HTR-8/SVneo (cell line): ENCODE results near the gene TBCE.
"Not testable (repeated sequence)": the region's sequence is repeated elsewhere in the genome, so short reads cannot be mapped to it uniquely, and the experiment has no call there.

Experiments
- DNase-seq: peaks from one replicate; pipeline ENCODE4 v3.0.0; 2011; ENCODE audit warnings: low spot score, mixed read lengths; ENCODE audit not compliant: insufficient read length
- FAIRE-seq: peaks from 2 replicates; lab custom pipeline; 2011; peaks lifted over from hg19 to GRCh38; lab: Jason Lieb, UNC

Gene TBCE

DNA sequence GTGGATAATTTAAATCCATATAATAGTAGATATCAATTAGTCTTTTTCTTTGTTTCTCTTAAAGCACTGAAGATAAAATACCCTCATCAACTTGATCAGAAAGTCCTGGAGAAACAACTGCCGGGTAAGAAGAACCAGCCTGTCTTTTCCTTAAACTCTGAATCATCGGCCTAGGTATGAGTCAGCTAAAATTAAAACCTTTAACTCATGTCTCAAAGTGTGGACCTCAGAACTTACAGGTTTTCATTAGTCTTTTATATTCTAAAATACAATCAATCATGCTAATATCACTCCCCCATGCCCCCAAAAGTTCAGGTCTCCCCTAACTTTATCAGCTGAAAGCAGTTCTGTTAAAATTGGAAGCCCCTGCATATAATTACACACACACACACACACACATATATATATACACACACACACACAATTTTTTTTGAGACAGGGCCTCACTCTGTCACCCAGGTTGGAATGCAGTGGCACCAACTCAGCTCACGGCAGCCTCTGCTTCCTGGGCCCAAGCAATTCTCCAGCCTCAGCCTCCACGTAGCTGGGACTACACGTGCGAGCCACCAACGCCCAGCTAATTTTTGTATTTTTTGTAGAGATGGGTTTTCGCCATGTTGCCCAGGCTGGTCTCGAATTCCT, 75.7 kb downstream of the TBCE start:
- FAIRE-seq: no peak

DNA sequence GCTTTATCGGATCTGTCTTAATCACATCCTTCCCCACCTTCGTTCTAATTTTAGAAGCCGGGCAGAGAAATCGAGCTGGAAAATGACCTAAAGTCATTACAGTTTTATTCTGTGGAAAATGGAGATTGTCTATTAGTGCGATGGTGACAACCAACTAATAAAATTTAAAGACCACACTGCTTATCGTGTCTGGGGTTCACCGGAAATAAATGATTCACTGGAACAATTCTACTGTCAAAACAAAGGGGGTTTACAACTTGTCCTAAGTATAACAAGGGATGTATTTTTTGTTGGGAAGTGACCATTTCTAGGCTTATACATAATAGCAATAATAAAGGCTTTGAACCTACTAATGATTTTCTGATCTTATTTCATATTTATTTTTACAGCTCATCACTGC, 81.4 kb downstream of the TBCE start:
- FAIRE-seq (no peak), DNase-seq (no peak)

More for the DNA sequence above, 75.7 kb downstream of the TBCE start:
- DNase-seq: peak; percentile 29

DNA sequence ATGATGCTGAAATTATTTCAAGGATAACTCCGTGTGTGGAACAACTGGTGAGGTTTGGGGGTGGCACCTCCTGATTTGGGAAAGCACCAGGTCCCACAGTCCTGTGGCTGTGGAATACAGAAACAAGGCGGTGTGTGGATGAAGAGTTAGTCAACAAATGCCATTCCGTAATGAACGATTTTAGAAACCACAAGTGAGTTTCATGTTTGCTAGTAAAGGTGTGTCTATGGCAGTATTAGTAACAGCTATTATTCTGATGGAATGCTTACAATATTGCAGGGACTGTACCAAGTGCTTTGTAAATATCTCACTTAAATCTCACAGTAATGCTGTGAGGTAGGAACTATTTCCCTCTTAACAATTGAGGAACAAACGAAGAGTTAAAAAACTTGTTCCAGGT, 83.2 kb downstream of the TBCE start:
- FAIRE-seq: no peak
- DNase-seq: no peak

DNA sequence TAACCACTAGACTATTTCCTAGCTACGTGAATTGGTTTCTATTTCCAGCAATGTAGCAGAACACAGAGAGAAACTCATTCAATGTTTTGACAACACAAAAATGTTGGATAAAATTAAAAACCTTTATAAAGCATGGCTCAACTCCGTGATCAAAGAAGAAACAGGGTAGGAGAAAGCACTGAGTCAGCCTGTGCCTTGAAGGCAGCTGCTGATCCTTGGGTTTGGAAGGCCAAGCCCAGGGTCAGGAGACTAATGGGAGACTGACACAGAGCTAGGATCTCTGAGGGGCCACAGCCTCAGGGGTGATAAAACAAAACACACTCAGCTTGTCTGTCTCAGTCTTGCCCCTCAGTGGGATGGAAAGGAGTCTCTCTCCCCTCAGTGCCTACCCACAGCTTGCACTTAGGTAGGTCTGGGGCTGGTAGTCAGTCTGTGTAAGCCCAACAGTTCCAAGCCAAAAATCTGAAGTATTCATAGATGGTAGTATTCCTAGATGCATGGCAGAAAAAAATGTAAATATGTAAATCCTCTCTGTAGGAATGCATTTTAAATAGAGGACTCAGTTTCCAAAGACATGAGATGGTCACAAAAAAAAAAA, 83.8 kb downstream of the TBCE start:
- DNase-seq (no peak), FAIRE-seq (no peak)

DNA sequence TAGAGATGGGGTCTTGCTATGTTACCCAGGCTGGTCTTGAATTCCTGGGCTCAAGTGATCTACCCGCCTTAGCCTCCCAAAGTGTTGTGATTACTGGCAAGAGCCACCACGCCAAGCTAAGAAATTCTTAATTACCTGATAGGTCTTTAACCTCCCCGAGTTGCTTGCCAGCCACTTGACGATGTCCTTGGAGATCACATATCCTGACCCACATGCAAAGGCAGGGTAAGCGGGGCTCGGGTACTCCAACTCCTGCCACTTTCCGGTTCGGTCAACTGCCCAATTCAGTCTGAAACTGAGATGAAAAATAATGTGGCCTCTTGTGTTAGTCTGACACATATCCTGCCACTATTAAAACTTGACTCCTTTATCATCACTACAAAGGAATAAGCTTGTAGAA, 86.8 kb downstream of the TBCE start:
- FAIRE-seq (no peak), DNase-seq (no peak)

DNA sequence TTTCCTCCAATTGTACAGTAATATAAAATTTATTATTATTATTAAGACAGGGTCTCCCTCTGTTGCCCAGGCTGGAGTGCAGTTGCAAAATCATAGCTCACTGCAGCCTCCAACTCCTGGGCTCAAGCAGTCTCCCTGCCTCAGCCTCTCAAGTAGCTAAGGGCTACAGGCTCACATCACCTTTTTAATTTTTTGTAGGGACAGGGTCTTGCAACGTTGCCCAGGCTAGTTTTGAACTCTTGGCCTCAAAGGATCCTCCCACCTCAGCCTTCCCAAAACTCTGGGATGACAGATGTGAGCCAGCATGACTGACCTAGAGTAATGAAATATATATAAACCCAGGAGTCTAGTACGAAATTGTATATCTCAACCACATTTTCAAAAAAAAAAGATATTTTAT, 87.9 kb downstream of the TBCE start:
- DNase-seq (no peak), FAIRE-seq (no peak)

DNA sequence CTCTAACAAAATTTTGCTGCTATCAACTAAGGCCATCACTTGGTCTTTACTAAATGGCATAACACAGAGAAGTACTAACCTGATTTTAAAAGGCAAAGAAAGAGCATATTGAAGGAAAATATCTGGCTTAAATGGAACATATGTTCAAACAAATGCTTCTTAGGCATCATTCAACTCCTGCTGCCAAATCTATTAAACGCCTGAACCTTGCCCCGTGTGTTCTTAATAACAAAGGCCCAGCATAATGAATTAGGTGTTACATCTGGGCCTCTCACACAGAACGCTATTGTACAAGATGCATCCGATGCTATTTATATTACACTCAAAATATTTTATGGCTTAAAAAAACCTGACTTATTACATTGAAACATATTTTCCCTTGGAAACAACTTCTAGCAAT, 88.6 kb downstream of the TBCE start:
- no peak for DNase-seq
- no peak for FAIRE-seq

DNA sequence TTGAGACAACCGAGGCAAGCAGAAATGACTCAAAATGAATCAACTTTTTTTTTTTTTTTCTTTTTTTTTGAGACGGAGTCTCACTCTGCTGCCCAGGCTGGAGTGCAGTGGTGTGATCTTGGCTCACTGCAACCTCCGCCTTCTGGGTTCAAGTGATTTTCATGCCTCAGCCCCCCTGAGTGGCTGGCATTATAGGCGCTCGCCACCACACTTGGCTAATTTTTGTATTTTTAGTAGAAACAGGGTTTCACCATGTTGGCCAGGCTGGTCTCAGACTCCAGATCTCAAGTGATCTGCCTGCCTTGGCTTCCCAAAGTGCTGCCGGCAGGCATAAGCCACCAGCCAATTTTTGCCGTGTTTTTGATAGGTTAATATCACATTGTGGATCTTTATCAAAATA, 90.6 kb downstream of the TBCE start:
- DNase-seq, FAIRE-seq: not testable (repeated sequence)

DNA sequence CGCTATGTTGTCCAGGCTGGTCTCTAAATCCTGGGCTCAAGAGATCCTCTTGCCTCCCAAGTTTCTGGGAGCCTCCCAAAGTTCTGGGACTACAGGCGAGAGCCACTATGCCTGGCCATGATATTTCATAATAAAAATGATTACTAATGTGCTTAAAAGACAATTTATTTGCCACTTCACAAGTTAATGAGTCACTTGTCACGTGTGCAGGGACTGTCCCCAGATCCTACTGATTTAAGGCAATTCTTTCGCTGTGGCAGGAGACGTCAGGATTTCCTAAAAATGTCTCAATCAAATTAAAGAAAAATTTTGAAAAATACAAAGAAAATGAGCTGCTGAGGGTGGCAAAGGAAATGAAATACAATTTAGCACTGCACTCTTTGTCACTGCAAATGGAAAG, 93.5 kb downstream of the TBCE start:
- FAIRE-seq (no peak), DNase-seq (no peak)

DNA sequence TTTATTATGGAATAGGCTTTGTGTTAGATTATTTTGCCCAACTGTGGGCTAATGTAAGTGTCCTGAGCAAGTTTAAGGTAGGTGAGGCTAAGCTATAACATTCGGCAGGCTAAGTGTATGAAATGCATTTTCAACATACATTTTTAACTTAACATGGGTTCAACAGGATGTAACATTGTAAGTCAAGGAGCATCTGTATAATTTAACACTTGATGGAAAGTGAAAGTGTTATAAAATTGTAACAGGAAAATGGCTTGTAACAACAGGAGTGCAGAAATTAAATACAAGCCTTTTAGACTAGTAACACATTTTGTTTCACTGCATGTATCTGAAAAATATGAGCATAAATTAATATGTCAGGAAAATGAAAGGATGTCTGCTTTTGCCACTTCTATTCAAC, 94.7 kb downstream of the TBCE start:
- FAIRE-seq: peak; percentile 13
- no peak for DNase-seq

DNA sequence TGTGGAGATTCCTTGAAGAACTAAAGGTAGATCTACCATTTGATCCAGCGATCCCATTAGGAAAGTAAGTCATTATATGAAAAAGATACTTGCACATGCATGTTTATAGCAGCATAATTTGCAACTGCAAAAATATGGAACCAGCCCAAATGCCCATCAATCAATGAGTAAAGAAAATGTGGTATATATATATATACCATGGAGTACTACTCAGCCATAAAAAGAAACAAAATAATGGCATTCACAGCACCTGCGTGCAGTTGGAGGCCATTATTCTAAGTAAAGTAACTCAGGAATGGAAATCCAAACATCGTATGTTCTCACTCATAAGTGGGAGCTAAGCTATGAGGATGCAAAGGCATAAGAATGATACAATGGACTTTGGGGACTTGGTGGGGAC, 95.6 kb downstream of the TBCE start:
- not testable (repeated sequence) for FAIRE-seq, DNase-seq

DNA sequence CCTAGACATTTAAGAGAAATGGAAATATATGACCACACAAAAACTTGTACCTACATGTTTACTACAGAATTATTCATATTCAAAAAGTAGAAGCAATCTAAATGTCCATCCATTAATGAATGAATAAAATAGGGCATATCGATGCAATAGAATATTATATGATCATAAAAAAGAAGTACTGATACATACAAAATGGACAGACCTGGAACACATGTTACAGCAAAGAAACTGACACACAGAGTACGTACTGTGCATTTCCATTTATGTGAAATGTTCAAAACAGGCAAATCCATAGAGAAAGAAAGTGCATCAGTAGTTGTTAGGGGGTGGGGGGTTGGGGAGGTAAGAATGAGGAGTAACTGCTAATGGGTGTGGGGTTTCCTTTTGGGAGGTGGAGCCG, 97.8 kb downstream of the TBCE start:
- FAIRE-seq (no peak), DNase-seq (no peak)

DNA sequence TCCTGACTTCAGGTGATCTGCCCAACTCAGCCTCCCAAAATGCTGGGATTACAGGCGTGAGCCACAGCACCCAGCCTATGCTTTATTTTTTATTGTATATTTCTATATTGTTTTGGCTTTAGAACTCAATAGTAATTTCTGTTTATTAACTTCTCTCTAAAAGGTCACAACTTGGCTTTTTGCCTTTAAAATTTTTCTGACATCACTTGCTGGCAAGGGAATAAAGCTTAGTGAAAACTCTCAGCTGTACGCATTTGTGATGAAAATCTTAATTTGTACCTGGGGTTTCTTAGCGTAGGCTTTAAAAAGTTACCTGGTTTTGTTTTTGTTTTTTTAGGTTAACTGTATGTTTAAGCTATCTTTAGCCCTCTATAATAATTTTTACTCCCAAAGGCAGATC, 100.8 kb downstream of the TBCE start:
- no peak for FAIRE-seq
- DNase-seq: no peak

DNA sequence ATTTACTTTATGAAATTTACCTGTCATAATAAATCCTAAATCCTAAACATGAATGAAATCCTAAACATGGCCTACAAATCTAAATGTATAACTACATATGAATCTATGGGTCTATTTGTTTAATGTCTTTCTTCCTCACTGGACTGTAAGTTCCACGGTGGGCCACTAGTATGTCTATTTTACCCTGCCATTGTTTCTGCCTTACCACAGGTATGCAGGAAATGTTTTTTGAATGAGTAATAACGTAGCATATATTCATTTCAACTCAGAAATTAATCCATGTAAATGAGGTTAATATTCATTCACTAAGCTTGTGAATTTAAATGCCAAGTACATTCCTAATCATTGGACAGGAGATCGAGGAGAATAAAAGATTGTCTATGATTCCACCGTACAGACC, 101.7 kb downstream of the TBCE start:
- peak; percentile 52 for FAIRE-seq
- peak; percentile 67 for DNase-seq

DNA sequence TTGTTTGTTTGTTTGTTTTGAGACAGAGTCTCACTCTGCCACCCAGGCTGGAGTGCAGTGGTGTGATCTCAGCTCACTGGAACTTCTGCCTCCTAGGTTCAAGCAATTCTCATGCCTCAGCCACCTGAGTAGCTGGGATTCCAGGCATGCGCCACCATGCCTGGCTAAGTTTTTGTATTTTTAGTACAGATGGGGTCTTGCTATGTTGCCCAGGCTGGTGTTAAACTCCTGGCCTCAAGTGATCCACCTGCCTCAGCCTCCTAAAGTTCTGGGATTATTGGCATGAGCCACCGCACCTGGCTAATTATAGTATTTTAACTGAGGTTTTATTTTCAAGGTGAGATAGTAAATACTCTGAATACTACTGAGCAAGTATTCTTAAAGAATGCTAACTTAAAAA, 102.7 kb downstream of the TBCE start:
- not testable (repeated sequence) for FAIRE-seq, DNase-seq

DNA sequence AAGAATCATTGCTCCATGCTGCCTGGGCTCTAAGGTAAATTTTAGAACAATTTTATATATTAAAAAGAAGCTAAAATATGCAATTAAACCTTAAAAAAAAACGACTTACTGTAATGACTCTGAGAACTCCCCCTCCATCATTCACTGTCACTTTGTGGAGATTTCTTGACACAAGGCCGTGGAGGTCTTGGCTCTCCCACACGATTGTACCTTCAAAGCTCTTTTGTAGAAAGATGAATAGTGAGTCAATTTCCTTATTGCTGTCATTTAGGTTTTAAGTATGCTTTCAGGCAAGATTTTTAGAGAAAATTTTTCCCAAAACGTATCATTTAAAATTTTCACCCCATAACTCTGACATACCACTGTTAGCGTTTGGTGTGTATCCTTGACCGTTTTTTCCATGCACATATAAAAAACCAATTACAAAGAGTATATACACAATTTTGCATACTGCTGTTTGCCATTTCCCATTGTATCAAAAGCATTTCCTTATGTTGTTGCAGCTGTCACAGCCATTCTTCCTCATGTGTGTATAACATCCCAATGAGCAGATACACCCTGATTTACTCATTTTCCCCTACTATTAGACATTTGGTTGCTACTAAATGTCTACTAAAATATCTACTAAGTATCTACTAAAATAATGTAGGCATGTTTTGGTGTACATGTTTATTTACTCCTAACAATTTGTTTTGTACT, 103.7 kb downstream of the TBCE start:
- DNase-seq (no peak), FAIRE-seq (no peak)

DNA sequence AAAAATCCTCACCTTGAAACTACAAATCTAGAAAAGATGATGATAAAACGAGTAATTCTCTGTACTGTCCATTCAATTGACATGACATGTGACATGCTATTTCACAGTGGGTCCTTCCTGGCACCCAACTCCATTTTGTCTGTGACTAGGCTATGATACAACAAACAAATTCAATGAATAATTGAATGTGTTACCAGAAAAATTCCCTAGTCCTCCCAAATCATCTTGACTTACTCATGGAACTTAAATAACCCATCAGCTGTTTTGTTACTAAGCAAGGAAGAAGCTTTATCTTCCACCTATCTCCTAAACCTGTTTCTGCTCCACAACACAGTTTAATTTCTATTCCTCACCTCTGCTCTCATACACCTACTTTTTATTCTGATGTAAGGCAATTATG, 106.6 kb downstream of the TBCE start:
- no peak for FAIRE-seq

DNA sequence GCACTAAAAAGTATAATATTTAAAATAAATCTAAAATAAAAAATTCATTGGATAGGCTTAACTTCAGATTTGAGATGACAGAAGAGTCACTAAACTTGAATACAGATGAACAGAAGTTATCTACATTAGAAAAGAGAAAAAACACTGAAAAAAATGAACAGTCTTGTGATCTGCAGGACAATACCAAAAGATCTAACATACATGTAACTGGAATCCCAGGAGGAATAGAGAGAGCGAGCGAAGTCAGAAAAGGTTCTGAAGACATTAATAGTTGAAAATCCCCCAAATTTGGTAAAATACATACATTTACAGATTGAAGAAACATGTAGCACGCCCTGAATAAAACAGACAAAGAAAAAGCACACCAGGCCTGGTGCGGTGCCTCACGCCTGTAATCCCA, 115.9 kb downstream of the TBCE start:
- FAIRE-seq (no peak), DNase-seq (no peak)

More for the DNA sequence above, 106.6 kb downstream of the TBCE start:
- no peak for DNase-seq

DNA sequence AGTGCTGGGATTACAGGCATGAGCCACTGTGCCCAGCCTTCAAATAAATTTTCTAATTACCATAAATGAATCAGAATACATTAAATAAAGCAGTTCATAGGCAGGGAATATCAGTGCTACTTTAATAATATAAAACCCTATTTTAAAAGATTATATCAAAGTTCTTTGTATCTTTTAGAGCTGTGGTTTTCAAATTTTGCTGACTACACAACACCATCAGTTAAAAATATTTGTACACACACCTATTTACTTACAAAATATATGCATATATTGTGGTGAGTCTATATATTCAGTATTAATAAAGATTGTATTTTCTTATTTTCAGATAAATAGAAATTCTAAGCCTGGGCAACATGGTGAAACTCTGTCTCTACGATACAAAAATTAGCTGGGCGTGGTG, 118.3 kb downstream of the TBCE start:
- FAIRE-seq (no peak), DNase-seq (no peak)

DNA sequence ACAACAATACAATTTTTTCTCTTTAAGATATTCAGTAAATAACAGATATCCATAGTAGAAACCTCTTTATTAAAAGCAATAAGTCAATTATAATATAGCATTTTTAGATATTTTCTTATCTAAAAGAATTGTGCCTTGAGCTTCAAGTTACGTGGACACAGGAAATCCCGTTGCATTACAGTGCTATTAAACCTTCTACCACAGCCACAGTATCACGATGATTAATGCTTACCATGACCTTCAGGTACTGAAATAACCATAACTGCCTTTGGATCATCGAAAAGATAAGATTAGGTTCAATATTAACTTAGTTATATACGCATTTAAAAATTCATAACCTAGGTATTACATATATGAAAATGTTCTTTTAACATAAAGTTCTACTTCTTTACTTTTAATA, 119.1 kb downstream of the TBCE start:
- DNase-seq (peak; percentile 24), FAIRE-seq (no peak)

DNA sequence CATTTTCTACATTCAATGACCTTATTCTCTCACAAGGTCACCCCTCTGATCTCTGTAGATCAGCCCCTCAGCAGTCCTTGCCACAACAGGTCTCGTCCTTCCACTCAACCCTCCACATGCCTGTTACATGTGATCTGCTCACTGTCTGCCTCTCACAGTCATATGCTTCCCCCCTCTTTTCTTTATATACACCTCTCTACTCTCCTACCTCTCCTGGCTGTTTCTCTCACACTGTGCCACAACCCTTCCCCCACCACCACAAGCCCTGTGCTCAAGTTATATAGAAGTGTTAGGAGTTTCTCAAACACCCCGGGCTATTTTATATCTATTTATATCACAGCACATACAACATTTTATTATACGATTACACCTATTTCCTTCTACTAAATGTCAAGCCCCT, 124.4 kb downstream of the TBCE start:
- no peak for FAIRE-seq

DNA sequence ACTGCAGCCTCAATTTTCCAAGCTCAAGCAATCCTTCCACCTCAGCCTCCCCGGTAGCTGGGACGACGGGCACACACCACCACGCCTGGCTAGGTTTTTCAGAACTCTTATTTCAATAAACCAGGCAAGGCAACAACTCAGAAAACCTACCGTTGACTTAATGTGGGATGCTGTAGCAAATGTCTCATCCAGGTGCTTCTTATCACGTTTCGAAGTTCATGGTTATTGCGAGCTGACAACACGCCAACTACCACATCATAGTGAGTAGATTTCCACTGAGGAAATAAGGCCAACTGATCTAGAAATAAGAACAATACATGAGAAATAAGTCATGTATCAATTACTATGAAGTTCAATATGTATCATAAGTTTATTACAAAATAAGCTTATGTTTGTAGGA, 127.3 kb downstream of the TBCE start:
- DNase-seq (no peak), FAIRE-seq (no peak)

More for the DNA sequence above, 124.4 kb downstream of the TBCE start:
- DNase-seq: no peak
